Muscle of leg (tissue), 16 donors: Measurements from ENCODE around the gene ANKRD17. TPM values are rescaled to one million over a fixed set of nuclear protein-coding genes. Genes with fewer than 3 reads are reported as not detected.
"Not testable (repeated sequence)": the region's sequence is repeated elsewhere in the genome, so short reads cannot be mapped to it uniquely, and the experiment has no call there.

Experiments
- DNase-seq: peaks from one replicate; pipeline ENCODE4 v3.0.0; 2013
- H3K27ac ChIP-seq: one replicate; pipeline ENCODE4 v1.5.1; 2013; ENCODE audit warnings: mild to moderate bottlenecking, low read length, control low read depth
- H3K27me3 ChIP-seq: one replicate; pipeline ENCODE4 v1.6.1; 2013; ENCODE audit warnings: low read length; ENCODE audit not compliant: control insufficient read depth, insufficient read depth
- H3K36me3 ChIP-seq: one replicate; pipeline ENCODE4 v1.6.1; 2013; ENCODE audit warnings: low read length; ENCODE audit not compliant: control insufficient read depth, insufficient read depth
- H3K4me1 ChIP-seq: one replicate; pipeline ENCODE4 v1.6.1; 2013; ENCODE audit warnings: low read length; ENCODE audit not compliant: control insufficient read depth, insufficient read depth
- H3K4me3 ChIP-seq: one replicate; pipeline ENCODE4 v1.5.1; 2013; ENCODE audit warnings: low read length, control low read depth
- H3K9me3 ChIP-seq: replicated peaks from 2 replicates; pipeline ENCODE4 v1.6.1; 2013; ENCODE audit warnings: low read depth, low read length; ENCODE audit not compliant: control insufficient read depth
- WGBS: methylation state at CpG from one replicate; pipeline ENCODE4 v1.1.5; 2013; ENCODE audit warnings: missing lambda C conversion rate; ENCODE audit not compliant: insufficient coverage; 5-methylcytosine and 5-hydroxymethylcytosine counted together
- long read RNA-seq, 11 donors: transcript quantifications; one replicate each; lab custom pipeline, GENCODE V29; 2026
- polyA plus RNA-seq, 8 donors: library from polyadenylated mRNA; unstranded; fragments of 120-200 nt; gene quantifications; one replicate each; pipeline versions ENCODE4 v1.2.1 to v1.2.3, GENCODE V29; 2013; ENCODE audit warnings: inconsistent platforms in 1 of 8, low replicate concordance in 1 of 8; ENCODE audit not compliant: insufficient read length in 8 of 8, insufficient read depth in 1 of 8
- total RNA-seq: library from RNA; stranded (reverse); fragments of 120-200 nt; gene quantifications from one replicate; pipeline ENCODE4 v1.2.4, GENCODE V29; 2013

The ANKRD17 gene
- 42.8 TPM for total RNA-seq
- polyA plus RNA-seq, result 10 to 100 TPM; 38.9 to 49.6 (median 44.9) TPM
- long read RNA-seq, donor 1, partial matches to known transcripts, result 8 of 8 reads
- long read RNA-seq, donor 1, other reads (novel, unspliced or antisense), result 0 of 8 reads
- long read RNA-seq, donor 2, result 0 reads
- long read RNA-seq, donor 3, partial matches to known transcripts, result 37 of 38 reads
- long read RNA-seq, donor 3, other reads (novel, unspliced or antisense), result 0 of 38 reads
- long read RNA-seq, donor 4, partial matches to known transcripts, result 13 of 13 reads
- long read RNA-seq, donor 4, other reads (novel, unspliced or antisense), result 0 of 13 reads
- long read RNA-seq, donor 5, partial matches to known transcripts, result 45 of 46 reads
- long read RNA-seq, donor 5, other reads (novel, unspliced or antisense), result 0 of 46 reads
- long read RNA-seq, donor 6, partial matches to known transcripts, result 18 of 20 reads
- long read RNA-seq, donor 6, other reads (novel, unspliced or antisense), result 0 of 20 reads
- long read RNA-seq, donor 7, partial matches to known transcripts, result 13 of 13 reads
- long read RNA-seq, donor 7, other reads (novel, unspliced or antisense), result 0 of 13 reads
- long read RNA-seq, donor 8, partial matches to known transcripts, result 13 of 14 reads
- long read RNA-seq, donor 8, other reads (novel, unspliced or antisense), result 0 of 14 reads
- long read RNA-seq, donor 9, partial matches to known transcripts, result 37 of 37 reads
- long read RNA-seq, donor 9, other reads (novel, unspliced or antisense), result 0 of 37 reads
- long read RNA-seq, donor 10, partial matches to known transcripts, result 28 of 29 reads
- long read RNA-seq, donor 10, other reads (novel, unspliced or antisense), result 0 of 29 reads
- long read RNA-seq, donor 11, partial matches to known transcripts, result 22 of 22 reads
- long read RNA-seq, donor 11, other reads (novel, unspliced or antisense), result 0 of 22 reads

GRCh38 chr4:73258686-73259570 lies at the start of gene ANKRD17:
Gene ANKRD17, minus strand, starts transcription at chr4:73258798. Its CDS starts 130 bp downstream, at chr4:73258668.
- WGBS, result under 1% methylated on average over 63 of the region's 80 CpGs
- peak within 1 kb of the TSS; percentile 98 for H3K27ac ChIP-seq
- peak within 1 kb of the TSS; percentile 62 for H3K4me3 ChIP-seq
- no peaks in the 10 kb centered on the region for H3K27me3 ChIP-seq
- no peaks in the 10 kb centered on the region for H3K9me3 ChIP-seq
- peak; percentile 98 for DNase-seq
- peaks cover 3% of the 10 kb centered on the region for H3K4me1 ChIP-seq
- H3K36me3 ChIP-seq, result peaks cover 6% of the 10 kb centered on the region

- H3K4me1 ChIP-seq, result no peaks in the 10 kb centered on the region
- no peaks in the 10 kb centered on the region for H3K9me3 ChIP-seq
- no peak overlapping the region for H3K4me3 ChIP-seq
- WGBS, result 80% methylated on average over 1 of the region's 3 CpGs
- H3K36me3 ChIP-seq, result no peaks in the 10 kb centered on the region
- no peaks in the 10 kb centered on the region for H3K27me3 ChIP-seq
- DNase-seq, result peak; percentile 32
- no peak overlapping the region for H3K27ac ChIP-seq
Observed at GRCh38 chr4:73308286-73308685, 49.7 kb upstream of the ANKRD17 start.

- no peak overlapping the region for H3K4me3 ChIP-seq
- no peak overlapping the region for H3K27ac ChIP-seq
- no CpG with 5 or more reads among the region's 4 CpGs for WGBS
- H3K36me3 ChIP-seq, result no peaks in the 10 kb centered on the region
- no peaks in the 10 kb centered on the region for H3K4me1 ChIP-seq
- no peaks in the 10 kb centered on the region for H3K27me3 ChIP-seq
- no peak for DNase-seq
- H3K9me3 ChIP-seq, result peaks cover 12% of the 10 kb centered on the region
Observed at GRCh38 chr4:73303711-73304110, 45.1 kb upstream of the ANKRD17 start.

GRCh38 chr4:73299548-73300280 lies 41.1 kb upstream of the ANKRD17 start:
- DNase-seq, result no peak
- Histone ChIP-seq H3K4me1 (no peaks in the 10 kb centered on the region), H3K27me3 (no peaks in the 10 kb centered on the region), H3K36me3 (no peaks in the 10 kb centered on the region), H3K4me3 (no peak overlapping the region), H3K27ac (no peak overlapping the region), H3K9me3 (peaks cover 29% of the 10 kb centered on the region)
- WGBS, result 89% methylated on average over 15 of the region's 25 CpGs

GRCh38 chr4:73292661-73293060 lies 34.1 kb upstream of the ANKRD17 start:
- peaks cover 29% of the 10 kb centered on the region for H3K9me3 ChIP-seq
- 87% methylated on average over 4 of the region's 9 CpGs for WGBS

GRCh38 chr4:73281982-73282381 lies 23.4 kb upstream of the ANKRD17 start:
- Histone ChIP-seq H3K4me1 (no peaks in the 10 kb centered on the region), H3K4me3 (no peak overlapping the region), H3K36me3 (peaks cover 4% of the 10 kb centered on the region), H3K9me3 (peaks cover 8% of the 10 kb centered on the region), H3K27ac (no peak overlapping the region), H3K27me3 (no peaks in the 10 kb centered on the region)
- no peak for DNase-seq
- 85% methylated on average over 3 of the region's 5 CpGs for WGBS

More at GRCh38 chr4:73292661-73293060, 34.1 kb upstream of the ANKRD17 start:
- H3K27ac ChIP-seq, H3K36me3 ChIP-seq, H3K27me3 ChIP-seq, H3K4me1 ChIP-seq, DNase-seq, H3K4me3 ChIP-seq: not testable (repeated sequence)

GRCh38 chr4:73281396-73281795 lies 22.8 kb upstream of the ANKRD17 start:
- WGBS, result 87% methylated on average over 1 of the region's 2 CpGs
- Histone ChIP-seq H3K27me3 (no peaks in the 10 kb centered on the region), H3K27ac (no peak overlapping the region), H3K9me3 (peaks cover 9% of the 10 kb centered on the region), H3K36me3 (peaks cover 4% of the 10 kb centered on the region), H3K4me3 (no peak overlapping the region), H3K4me1 (no peaks in the 10 kb centered on the region)
- DNase-seq, result no peak

- Histone ChIP-seq H3K27me3 (no peaks in the 10 kb centered on the region), H3K27ac (no peak overlapping the region), H3K4me1 (peaks cover 2% of the 10 kb centered on the region), H3K9me3 (peaks cover 9% of the 10 kb centered on the region), H3K4me3 (no peak overlapping the region), H3K36me3 (peaks cover 4% of the 10 kb centered on the region)
- no CpG with 5 or more reads among the region's 1 CpG for WGBS
- DNase-seq, result no peak
Observed at GRCh38 chr4:73277201-73277600, 18.6 kb upstream of the ANKRD17 start.

GRCh38 chr4:73275318-73275654 lies 16.7 kb upstream of the ANKRD17 start:
- no peak overlapping the region for H3K4me3 ChIP-seq
- no peaks in the 10 kb centered on the region for H3K27me3 ChIP-seq
- no peaks in the 10 kb centered on the region for H3K36me3 ChIP-seq
- WGBS, result no CpG with 5 or more reads among the region's 1 CpG
- no peak overlapping the region for H3K27ac ChIP-seq
- peaks cover 9% of the 10 kb centered on the region for H3K9me3 ChIP-seq
- peaks cover 2% of the 10 kb centered on the region for H3K4me1 ChIP-seq
- no peak for DNase-seq
